GM19328 (cell line): ENCODE data around the gene DCAF7.

Experiments used
- ATAC-seq: cut with Tn5 transposase; IDR thresholded peaks from one replicate; pipeline ENCODE4 v1.9.1; 2021; ENCODE audit warnings: mild to moderate bottlenecking, moderate library complexity; ENCODE audit not compliant: unreplicated experiment

DCAF7 gene

GRCh38 chr17:63579633-63580032 lies 29.4 kb downstream of the DCAF7 start:
- no peak for ATAC-seq

GRCh38 chr17:63587770-63588169 lies 37.5 kb downstream of the DCAF7 start:
- no peak for ATAC-seq

GRCh38 chr17:63588797-63589196 lies 38.5 kb downstream of the DCAF7 start:
- no peak for ATAC-seq

GRCh38 chr17:63589646-63590045 lies 39.4 kb downstream of the DCAF7 start:
- ATAC-seq = no peak

- ATAC-seq = no peak
These were observed 42.5 kb downstream of the DCAF7 start for GRCh38 chr17:63592797-63593196.

- ATAC-seq = no peak
These were observed 44.9 kb downstream of the DCAF7 start for GRCh38 chr17:63595132-63595531.

GRCh38 chr17:63596856-63597586 lies 46.7 kb downstream of the DCAF7 start:
- no peak for ATAC-seq

- ATAC-seq = no peak
These were observed 48.0 kb downstream of the DCAF7 start for GRCh38 chr17:63598281-63598680.

GRCh38 chr17:63600569-63601438 lies 50.5 kb downstream of the DCAF7 start, which contains the start of gene TACO1:
TSS of gene TACO1 (plus strand) at chr17:63600895. CDS start at chr17:63601084, 189 bp downstream.
- peak; percentile 89 for ATAC-seq

- no peak for ATAC-seq
These were observed 51.4 kb downstream of the DCAF7 start for GRCh38 chr17:63601439-63602371.

GRCh38 chr17:63609816-63610573 lies 59.7 kb downstream of the DCAF7 start:
- no peak for ATAC-seq

- ATAC-seq = no peak
These were observed 60.6 kb downstream of the DCAF7 start for GRCh38 chr17:63610854-63611253.

GRCh38 chr17:63611354-63611753 lies 61.1 kb downstream of the DCAF7 start:
- no peak for ATAC-seq

- ATAC-seq = no peak
These were observed 63.4 kb downstream of the DCAF7 start for GRCh38 chr17:63613663-63614062.

- no peak for ATAC-seq
These were observed 71.0 kb downstream of the DCAF7 start for GRCh38 chr17:63621229-63621683.

- ATAC-seq = peak; percentile 85
These were observed 71.7 kb downstream of the DCAF7 start, which contains the start of gene MAP3K3 for GRCh38 chr17:63621684-63622573. TSS of gene MAP3K3 (plus strand) at chr17:63622417. CDS start at chr17:63622760, 343 bp downstream.

- ATAC-seq = peak; percentile 26
These were observed 72.5 kb downstream of the DCAF7 start for GRCh38 chr17:63622574-63623390.
